ENCODE results near the gene WDR93.
"Not testable (repeated sequence)": the region's sequence is repeated elsewhere in the genome, so short reads cannot be mapped to it uniquely, and the experiment has no call there.

The WDR93 gene

GRCh38 chr15:89664441-89665350 is 25.9 kb upstream of the WDR93 start:
- DNase-seq: no peak

GRCh38 chr15:89665449-89666181 is 25.0 kb upstream of the WDR93 start:
- no peak for DNase-seq

GRCh38 chr15:89666184-89666857 is 24.3 kb upstream of the WDR93 start:
- no peak for DNase-seq

GRCh38 chr15:89666858-89667705 is 23.5 kb upstream of the WDR93 start:
- DNase-seq: no peak

GRCh38 chr15:89667706-89667960 is 23.0 kb upstream of the WDR93 start:
- no peak for DNase-seq

- no peak for DNase-seq
These were observed 22.4 kb upstream of the WDR93 start for GRCh38 chr15:89668171-89668570.

- no peak for DNase-seq
These were observed 21.2 kb upstream of the WDR93 start for GRCh38 chr15:89669309-89669865.

- no peak for DNase-seq
These were observed 20.7 kb upstream of the WDR93 start for GRCh38 chr15:89669941-89670340.

- DNase-seq: no peak
These were observed 19.5 kb upstream of the WDR93 start for GRCh38 chr15:89670971-89671560.

GRCh38 chr15:89671687-89672086 is 18.9 kb upstream of the WDR93 start:
- DNase-seq: no peak

GRCh38 chr15:89672221-89673164 is 18.1 kb upstream of the WDR93 start:
- DNase-seq: no peak

GRCh38 chr15:89673165-89673512 is 17.5 kb upstream of the WDR93 start:
- DNase-seq: no peak

GRCh38 chr15:89674526-89674925 is 16.1 kb upstream of the WDR93 start:
- no peak for DNase-seq

- no peak for DNase-seq
These were observed 15.0 kb upstream of the WDR93 start for GRCh38 chr15:89675606-89676005.

GRCh38 chr15:89677381-89677780 is 13.2 kb upstream of the WDR93 start:
- no peak for DNase-seq

GRCh38 chr15:89679212-89679611 is 11.4 kb upstream of the WDR93 start, which contains the start of gene PLIN1:
Gene PLIN1 (minus strand): TSS chr15:89679367. CDS start chr15:89677489, 1,878 bp downstream.
- DNase-seq: no peak

GRCh38 chr15:89680282-89680873 is 10.2 kb upstream of the WDR93 start:
- DNase-seq: no peak

- DNase-seq: no peak
These were observed 9.5 kb upstream of the WDR93 start for GRCh38 chr15:89681146-89681545.

- DNase-seq: no peak
These were observed 4.6 kb upstream of the WDR93 start for GRCh38 chr15:89685995-89686394.

GRCh38 chr15:89686522-89686921 is 4.1 kb upstream of the WDR93 start:
- no peak for DNase-seq

- not testable (repeated sequence) for DNase-seq
These were observed 708 bp upstream of the WDR93 start for GRCh38 chr15:89689930-89690275.

Data from NCI-H524 treated with DMSO at 0.1 percent for 48 hours (cell line).